ENCODE measurements around the gene KCNIP1. TPM values are rescaled to one million over a fixed set of nuclear protein-coding genes. Genes with fewer than 3 reads are reported as not detected.

KCNIP1 gene
- total and polyA plus RNA-seq, 9 of the 15 experiments (the other 6 are each of a cell fraction or from before 2014, with no cell fraction given), result not detected

- TF ChIP-seq HMGXB4 (CRISPR knock-in tag; IDR thresholded peaks at IDR 0.05), result no peak
- TF ChIP-seq HOXB6 (CRISPR knock-in tag; IDR thresholded peaks at IDR 0.05; ENCODE audit: borderline replicate concordance), result no peak
- no peak for TF ChIP-seq SMAD1 (IDR thresholded peaks at IDR 0.05; ENCODE audit: low read depth, low read length, partially characterized antibody)
Measured at GRCh38 chr5:170569101-170569500, 65.3 kb downstream of the KCNIP1 start (continued).

GRCh38 chr5:170570476-170570875 is 66.7 kb downstream of the KCNIP1 start:
- Histone ChIP-seq H3K9me1 (ENCODE audit: control insufficient read depth, insufficient read depth, low read length) (no peaks in the 10 kb centered on the region), H3K4me1 (replicated peaks in 1 of 2; ENCODE audit: control insufficient read depth in 2 of 2, insufficient read depth in 2 of 2, low read length in 2 of 2) (no peaks in the 10 kb centered on the region), H3K27me3 (ENCODE audit: control insufficient read depth in 2 of 2, insufficient read depth in 2 of 2, low read length in 2 of 2) (peaks cover 0 to 25% of the 10 kb centered on the region in 2 experiments; a peak in 2 of 5 replicates), H3K9me3 (replicated peaks; ENCODE audit: control insufficient read depth, insufficient read depth, low read depth, low read length) (no peaks in the 10 kb centered on the region), H4K20me1 (replicated peaks; ENCODE audit: control insufficient read depth, insufficient read depth, low read length) (no peaks in the 10 kb centered on the region), H3K79me2 (ENCODE audit: control insufficient read depth, insufficient read depth, low read length) (no peaks in the 10 kb centered on the region), H2AFZ (ENCODE audit: low read depth, low read length) (no peak overlapping the region), H3K9ac (ENCODE audit: insufficient read depth in 1 of 2, low read depth in 2 of 2, low read length in 2 of 2) (no peak overlapping the region), H3K4me2 (ENCODE audit: insufficient read depth, low read length) (no peak overlapping the region), H3K36me3 (ENCODE audit: control insufficient read depth, insufficient read depth, low read length) (no peaks in the 10 kb centered on the region), H3K27ac (ENCODE audit: extremely low read depth, low read depth, low read length) (no peak overlapping the region), H3K4me3 (no peak overlapping the region)
- no peak for FAIRE-seq
- BruUV-seq (replicated peaks), result no TSS peak
- TF ChIP-seq TAF9B (IDR thresholded peaks at IDR 0.05; ENCODE audit: partially characterized antibody) (no peak), CBFB (CRISPR knock-in tag; IDR thresholded peaks at IDR 0.05) (no peak), ZNF217 (CRISPR knock-in tag; IDR thresholded peaks at IDR 0.05) (no peak), ZNF140 (CRISPR knock-in tag; IDR thresholded peaks at IDR 0.05) (no peak)
- TF ChIP-seq, protein P1, sequence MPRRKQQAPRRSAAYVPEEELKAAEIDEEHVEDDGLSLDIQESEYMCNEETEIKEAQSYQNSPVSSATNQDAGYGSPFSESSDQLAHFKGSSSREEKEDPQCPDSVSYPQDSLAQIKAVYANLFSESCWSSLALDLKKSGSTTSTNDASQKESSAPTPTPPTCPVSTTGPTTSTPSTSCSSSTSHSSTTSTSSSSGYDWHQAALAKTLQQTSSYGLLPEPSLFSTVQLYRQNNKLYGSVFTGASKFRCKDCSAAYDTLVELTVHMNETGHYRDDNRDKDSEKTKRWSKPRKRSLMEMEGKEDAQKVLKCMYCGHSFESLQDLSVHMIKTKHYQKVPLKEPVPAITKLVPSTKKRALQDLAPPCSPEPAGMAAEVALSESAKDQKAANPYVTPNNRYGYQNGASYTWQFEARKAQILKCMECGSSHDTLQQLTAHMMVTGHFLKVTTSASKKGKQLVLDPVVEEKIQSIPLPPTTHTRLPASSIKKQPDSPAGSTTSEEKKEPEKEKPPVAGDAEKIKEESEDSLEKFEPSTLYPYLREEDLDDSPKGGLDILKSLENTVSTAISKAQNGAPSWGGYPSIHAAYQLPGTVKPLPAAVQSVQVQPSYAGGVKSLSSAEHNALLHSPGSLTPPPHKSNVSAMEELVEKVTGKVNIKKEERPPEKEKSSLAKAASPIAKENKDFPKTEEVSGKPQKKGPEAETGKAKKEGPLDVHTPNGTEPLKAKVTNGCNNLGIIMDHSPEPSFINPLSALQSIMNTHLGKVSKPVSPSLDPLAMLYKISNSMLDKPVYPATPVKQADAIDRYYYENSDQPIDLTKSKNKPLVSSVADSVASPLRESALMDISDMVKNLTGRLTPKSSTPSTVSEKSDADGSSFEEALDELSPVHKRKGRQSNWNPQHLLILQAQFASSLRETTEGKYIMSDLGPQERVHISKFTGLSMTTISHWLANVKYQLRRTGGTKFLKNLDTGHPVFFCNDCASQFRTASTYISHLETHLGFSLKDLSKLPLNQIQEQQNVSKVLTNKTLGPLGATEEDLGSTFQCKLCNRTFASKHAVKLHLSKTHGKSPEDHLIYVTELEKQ (CRISPR knock-in tag; IDR thresholded peaks at IDR 0.05), result no peak
- WGBS (ENCODE audit: insufficient coverage, low coverage, missing lambda C conversion rate), result 3% methylated on average over 8 of the region's 8 CpGs
- CTCF ChIA-PET (ENCODE audit: low intra/inter-chr PET ratio), result no interaction called here
- intact Hi-C loops (cut with micrococcal nuclease), result no loop called here
- in situ Hi-C loops (cut with MboI), result no loop called here
- POLR2A ChIA-PET, result interaction anchor here (0.6 to 0.8 kb wide), 3 partner anchors 10 to 908 kb away, joined by 3 read pairs; no protein-coding TSS in a partner anchor
- ATAC-seq, result no peak
- DNase-seq (ENCODE audit: extremely low read depth in 1 of 4, low spot score in 3 of 4), result no peak
